Neural cell (in vitro differentiated cells): ENCODE measurements around the gene GRID2IP. TPM values are rescaled to one million over a fixed set of nuclear protein-coding genes. Genes with fewer than 3 reads are reported as not detected.
"Not testable (repeated sequence)": the region's sequence is repeated elsewhere in the genome, so short reads cannot be mapped to it uniquely, and the experiment has no call there.

Experiments
- H2AFZ ChIP-seq: fragments of 200-600, 300-800 bp; sonication (generic), shearing (Covaris generic); 2 replicates; pipeline ENCODE4 v1.6.0; 2014; ENCODE audit warnings: low read depth, mild to moderate bottlenecking, antibody characterized with exemption, low read length, moderate library complexity
- H3F3A ChIP-seq: fragments of 200-600 bp; shearing (Covaris generic); 2 replicates; pipeline ENCODE4 v1.6.1; 2016; ENCODE audit warnings: mild to moderate bottlenecking, moderate library complexity, mixed read lengths, antibody characterized with exemption, low read length; ENCODE audit not compliant: insufficient read depth, poor library complexity, severe bottlenecking
- H3K27ac ChIP-seq: fragments of 200-600, 300-800 bp; sonication (generic), shearing (Covaris generic); 2 replicates; pipeline ENCODE4 v1.5.1; 2014; ENCODE audit warnings: mild to moderate bottlenecking, low read length, moderate library complexity
- H3K27me3 ChIP-seq: fragments of 300-800, 200-600 bp; sonication (generic), shearing (Covaris generic); 2 replicates; pipeline ENCODE4 v1.6.0; 2014; ENCODE audit warnings: mild to moderate bottlenecking, low read depth, low read length, moderate library complexity; ENCODE audit not compliant: insufficient read depth
- H3K36me3 ChIP-seq: fragments of 300-800, 200-600 bp; sonication (generic), shearing (Covaris generic); 2 replicates; pipeline ENCODE4 v1.5.1; 2014; ENCODE audit warnings: mild to moderate bottlenecking, antibody characterized with exemption, low read length, moderate library complexity; ENCODE audit not compliant: insufficient read depth
- H3K4me2 ChIP-seq: fragments of 300-800, 200-600 bp; sonication (generic), shearing (Covaris generic); 2 replicates; pipeline ENCODE4 v1.6.0; 2014; ENCODE audit warnings: mild to moderate bottlenecking, low read length
- H3K4me3 ChIP-seq: fragments of 300-800, 200-600 bp; sonication (generic), shearing (Covaris generic); 2 replicates; pipeline ENCODE4 v1.5.1; 2014; ENCODE audit warnings: mild to moderate bottlenecking, low read length, moderate library complexity
- H3K79me2 ChIP-seq: fragments of 200-600 bp; shearing (Covaris generic); replicated peaks from 2 replicates; pipeline ENCODE4 v1.6.0; 2014; ENCODE audit warnings: mild to moderate bottlenecking, low read length, moderate library complexity; ENCODE audit not compliant: insufficient read depth
- H3K9ac ChIP-seq: fragments of 300-800, 200-600 bp; sonication (generic), shearing (Covaris generic); 2 replicates; pipeline ENCODE4 v1.6.1; 2016; ENCODE audit warnings: mild to moderate bottlenecking, low read length, mixed read lengths
- H3K9me2 ChIP-seq: fragments of 200-600 bp; shearing (Covaris generic); 2 replicates; pipeline ENCODE4 v1.6.1; 2016; ENCODE audit warnings: mild to moderate bottlenecking, low read length, mixed read lengths; ENCODE audit not compliant: insufficient read depth
- H3K9me3 ChIP-seq: fragments of 200-600, 300-800 bp; sonication (generic), shearing (Covaris generic); 2 replicates; pipeline ENCODE4 v1.6.1; 2016; ENCODE audit warnings: mild to moderate bottlenecking, mixed run types, low read length, moderate library complexity, mixed read lengths
- H4K20me1 ChIP-seq: fragments of 200-600 bp; shearing (Covaris generic); 2 replicates; pipeline ENCODE4 v1.6.1; 2016; ENCODE audit warnings: mild to moderate bottlenecking, mixed run types; ENCODE audit not compliant: insufficient read depth
- EP300 ChIP-seq: fragments of 450-650 bp; conservative IDR thresholded peaks from 2 replicates; pipeline ENCODE4 v1.6.1; 2014; ENCODE audit warnings: antibody characterized with exemption, mild to moderate bottlenecking, moderate library complexity; ENCODE audit not compliant: poor library complexity, severe bottlenecking
- EZH2 ChIP-seq: fragments of 200-600, 300-800 bp; shearing (Covaris generic), sonication (generic); IDR thresholded peaks from 2 replicates; pipeline ENCODE4 v1.6.1; 2014; ENCODE audit warnings: antibody characterized with exemption, low read length, borderline replicate concordance, mild to moderate bottlenecking; ENCODE audit not compliant: insufficient read depth, poor library complexity, severe bottlenecking
- MXI1 ChIP-seq: fragments of 450-650 bp; conservative IDR thresholded peaks from 2 replicates; pipeline ENCODE4 v1.6.1; 2014; ENCODE audit warnings: antibody characterized with exemption, mild to moderate bottlenecking; ENCODE audit not compliant: poor library complexity, severe bottlenecking
- POLR2AphosphoS5 ChIP-seq: IDR thresholded peaks from 2 replicates; pipeline ENCODE4 v1.6.1; 2012
- RAD21 ChIP-seq: fragments of 450-650 bp; conservative IDR thresholded peaks from 2 replicates; pipeline ENCODE4 v1.6.1; 2014; ENCODE audit warnings: antibody characterized with exemption, mild to moderate bottlenecking, moderate library complexity
- SMC3 ChIP-seq: fragments of 450-650 bp; conservative IDR thresholded peaks from 2 replicates; pipeline ENCODE4 v1.6.1; 2014; ENCODE audit warnings: antibody characterized with exemption, mild to moderate bottlenecking, moderate library complexity; ENCODE audit not compliant: poor library complexity
- TAF1 ChIP-seq: IDR thresholded peaks from 2 replicates; pipeline ENCODE4 v1.6.1; 2012; ENCODE audit warnings: low read depth
- polyA plus RNA-seq: library from polyadenylated mRNA; depleted of rRNA; stranded (reverse); fragments of >200 nt; gene quantifications from 2 replicates; pipeline ENCODE4 v1.2.3, GENCODE V29; 2014
- TF ChIP-seq, protein P1 (sequence below): IDR thresholded peaks from 2 replicates; pipeline ENCODE4 v1.6.1; 2012; ENCODE audit warnings: borderline replicate concordance
- TF ChIP-seq, protein P2 (sequence below): fragments of 450-650 bp; IDR thresholded peaks from 2 replicates; pipeline ENCODE4 v1.5.1; 2014; ENCODE audit warnings: antibody characterized with exemption, mild to moderate bottlenecking, moderate library complexity; ENCODE audit not compliant: poor library complexity, severe bottlenecking

GRID2IP gene
- polyA plus RNA-seq, 1 donor from 2014 or later, result 0.32 TPM

DNA sequence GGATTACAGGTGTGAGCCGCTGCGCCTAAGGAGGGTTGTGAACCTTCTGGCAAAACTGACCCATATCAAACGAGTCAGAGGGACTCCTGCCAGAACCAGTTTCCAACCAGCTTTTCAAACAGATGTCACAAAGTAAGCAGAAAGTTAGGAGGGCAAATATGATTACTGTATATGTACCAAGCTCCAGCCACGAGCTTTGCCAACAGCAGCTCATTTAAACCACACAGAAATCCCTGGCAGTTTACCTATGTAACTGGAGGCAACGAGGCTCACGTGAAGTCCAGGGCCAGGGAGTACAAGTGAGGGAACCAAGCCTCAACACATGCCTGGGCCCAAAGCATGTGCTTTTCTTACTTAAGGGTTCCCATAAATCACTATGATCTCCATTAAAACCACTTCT, 91.0 kb downstream of the GRID2IP start:
- TF ChIP-seq RAD21 (no peak), MXI1 (no peak), SMC3 (no peak), POLR2AphosphoS5 (no peak), EZH2 (no peak), EP300 (no peak), TAF1 (no peak)
- TF ChIP-seq, protein P1, sequence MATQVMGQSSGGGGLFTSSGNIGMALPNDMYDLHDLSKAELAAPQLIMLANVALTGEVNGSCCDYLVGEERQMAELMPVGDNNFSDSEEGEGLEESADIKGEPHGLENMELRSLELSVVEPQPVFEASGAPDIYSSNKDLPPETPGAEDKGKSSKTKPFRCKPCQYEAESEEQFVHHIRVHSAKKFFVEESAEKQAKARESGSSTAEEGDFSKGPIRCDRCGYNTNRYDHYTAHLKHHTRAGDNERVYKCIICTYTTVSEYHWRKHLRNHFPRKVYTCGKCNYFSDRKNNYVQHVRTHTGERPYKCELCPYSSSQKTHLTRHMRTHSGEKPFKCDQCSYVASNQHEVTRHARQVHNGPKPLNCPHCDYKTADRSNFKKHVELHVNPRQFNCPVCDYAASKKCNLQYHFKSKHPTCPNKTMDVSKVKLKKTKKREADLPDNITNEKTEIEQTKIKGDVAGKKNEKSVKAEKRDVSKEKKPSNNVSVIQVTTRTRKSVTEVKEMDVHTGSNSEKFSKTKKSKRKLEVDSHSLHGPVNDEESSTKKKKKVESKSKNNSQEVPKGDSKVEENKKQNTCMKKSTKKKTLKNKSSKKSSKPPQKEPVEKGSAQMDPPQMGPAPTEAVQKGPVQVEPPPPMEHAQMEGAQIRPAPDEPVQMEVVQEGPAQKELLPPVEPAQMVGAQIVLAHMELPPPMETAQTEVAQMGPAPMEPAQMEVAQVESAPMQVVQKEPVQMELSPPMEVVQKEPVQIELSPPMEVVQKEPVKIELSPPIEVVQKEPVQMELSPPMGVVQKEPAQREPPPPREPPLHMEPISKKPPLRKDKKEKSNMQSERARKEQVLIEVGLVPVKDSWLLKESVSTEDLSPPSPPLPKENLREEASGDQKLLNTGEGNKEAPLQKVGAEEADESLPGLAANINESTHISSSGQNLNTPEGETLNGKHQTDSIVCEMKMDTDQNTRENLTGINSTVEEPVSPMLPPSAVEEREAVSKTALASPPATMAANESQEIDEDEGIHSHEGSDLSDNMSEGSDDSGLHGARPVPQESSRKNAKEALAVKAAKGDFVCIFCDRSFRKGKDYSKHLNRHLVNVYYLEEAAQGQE, result no peak
- TF ChIP-seq, protein P2, sequence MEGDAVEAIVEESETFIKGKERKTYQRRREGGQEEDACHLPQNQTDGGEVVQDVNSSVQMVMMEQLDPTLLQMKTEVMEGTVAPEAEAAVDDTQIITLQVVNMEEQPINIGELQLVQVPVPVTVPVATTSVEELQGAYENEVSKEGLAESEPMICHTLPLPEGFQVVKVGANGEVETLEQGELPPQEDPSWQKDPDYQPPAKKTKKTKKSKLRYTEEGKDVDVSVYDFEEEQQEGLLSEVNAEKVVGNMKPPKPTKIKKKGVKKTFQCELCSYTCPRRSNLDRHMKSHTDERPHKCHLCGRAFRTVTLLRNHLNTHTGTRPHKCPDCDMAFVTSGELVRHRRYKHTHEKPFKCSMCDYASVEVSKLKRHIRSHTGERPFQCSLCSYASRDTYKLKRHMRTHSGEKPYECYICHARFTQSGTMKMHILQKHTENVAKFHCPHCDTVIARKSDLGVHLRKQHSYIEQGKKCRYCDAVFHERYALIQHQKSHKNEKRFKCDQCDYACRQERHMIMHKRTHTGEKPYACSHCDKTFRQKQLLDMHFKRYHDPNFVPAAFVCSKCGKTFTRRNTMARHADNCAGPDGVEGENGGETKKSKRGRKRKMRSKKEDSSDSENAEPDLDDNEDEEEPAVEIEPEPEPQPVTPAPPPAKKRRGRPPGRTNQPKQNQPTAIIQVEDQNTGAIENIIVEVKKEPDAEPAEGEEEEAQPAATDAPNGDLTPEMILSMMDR, result no peak
- no peaks in the 10 kb centered on the region for H3K27me3 ChIP-seq
- H2AFZ ChIP-seq, result no peak overlapping the region
- no peaks in the 10 kb centered on the region for H3K9me3 ChIP-seq
- H3F3A ChIP-seq, result no peaks in the 10 kb centered on the region
- no peaks in the 10 kb centered on the region for H3K79me2 ChIP-seq
- H3K27ac ChIP-seq, result no peak overlapping the region
- H3K9me2 ChIP-seq, result no peaks in the 10 kb centered on the region
- H3K9ac ChIP-seq, result no peak overlapping the region
- H3K4me3 ChIP-seq, result no peak overlapping the region
- no peaks in the 10 kb centered on the region for H3K36me3 ChIP-seq
- H3K4me2 ChIP-seq, result no peak overlapping the region
- no peaks in the 10 kb centered on the region for H4K20me1 ChIP-seq

DNA sequence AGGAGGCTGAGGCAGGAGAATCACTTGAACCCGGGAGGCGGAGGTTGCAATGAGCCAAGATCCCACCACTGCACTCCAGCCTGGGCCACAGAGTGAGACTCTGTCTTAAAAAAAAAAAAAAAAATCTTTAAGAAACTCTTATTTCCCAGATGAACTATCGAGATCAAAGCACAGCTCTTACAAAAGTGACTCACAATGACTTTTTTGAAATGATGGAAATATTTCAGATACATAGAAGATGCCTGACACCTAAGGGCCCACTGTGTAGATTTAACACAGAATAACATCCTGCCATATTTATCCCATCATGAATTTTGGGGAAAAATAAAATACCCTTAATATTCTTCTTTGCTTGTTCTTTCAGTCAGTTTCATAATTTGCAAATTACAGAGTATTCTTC, 92.6 kb downstream of the GRID2IP start:
- not testable (repeated sequence) for H3K36me3 ChIP-seq, H3K9me3 ChIP-seq, H3K4me3 ChIP-seq, H3K79me2 ChIP-seq, H3K27ac ChIP-seq, H3K27me3 ChIP-seq, H3K9me2 ChIP-seq, H4K20me1 ChIP-seq, H3F3A ChIP-seq, H2AFZ ChIP-seq, H3K9ac ChIP-seq, H3K4me2 ChIP-seq

DNA sequence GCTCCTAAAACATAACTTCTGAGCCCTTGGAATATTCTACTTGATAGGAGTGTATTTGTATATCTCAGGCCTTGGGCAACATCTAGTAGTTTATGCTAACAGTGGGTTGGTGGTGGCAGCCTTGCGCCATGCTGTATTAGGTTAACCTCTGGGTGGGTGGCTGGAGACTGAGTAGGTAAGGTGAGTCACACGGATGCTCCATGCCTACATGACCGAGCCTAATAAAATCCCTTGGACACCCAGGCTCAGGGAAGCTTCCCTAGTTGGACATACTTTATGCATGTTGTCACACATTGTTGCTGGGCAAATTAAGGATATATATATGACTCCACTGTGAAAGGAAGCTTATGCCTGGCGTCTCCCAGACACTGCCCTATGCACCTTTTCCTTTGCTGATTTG, 97.5 kb downstream of the GRID2IP start:
- no peaks in the 10 kb centered on the region for H3K36me3 ChIP-seq
- H3K27ac ChIP-seq, result no peak overlapping the region
- H4K20me1 ChIP-seq, result no peaks in the 10 kb centered on the region
- H3K4me3 ChIP-seq, result no peak overlapping the region
- no peak overlapping the region for H2AFZ ChIP-seq
- H3K9me3 ChIP-seq, result no peaks in the 10 kb centered on the region
- TF ChIP-seq RAD21 (no peak), MXI1 (no peak), EP300 (no peak), EZH2 (no peak), SMC3 (no peak)
- TF ChIP-seq, protein P1, result no peak
- TF ChIP-seq, protein P2, result no peak
- H3K79me2 ChIP-seq, result no peaks in the 10 kb centered on the region
- H3K4me2 ChIP-seq, result no peak overlapping the region
- H3K9ac ChIP-seq, result no peak overlapping the region
- H3K9me2 ChIP-seq, result no peaks in the 10 kb centered on the region
- no peaks in the 10 kb centered on the region for H3K27me3 ChIP-seq
- H3F3A ChIP-seq, result no peaks in the 10 kb centered on the region
